Fibroblast of lung (primary cell): ENCODE data around the gene INPP5A. TPM values are rescaled to one million over a fixed set of nuclear protein-coding genes. Genes with fewer than 3 reads are reported as not detected.

Source experiments
- DNase-seq, 2 donors: peaks; one replicate each; pipeline versions ENCODE4 v3.0.0 to v3.0.0-alpha.2; 2010; ENCODE audit warnings: low read depth in 2 of 2
- H2AFZ ChIP-seq: 2 replicates; pipeline ENCODE4 v1.5.1; 2012; ENCODE audit warnings: low read length, control low read depth, inconsistent platforms
- H3K27ac ChIP-seq: 2 replicates; pipeline ENCODE4 v1.5.1; 2011; ENCODE audit warnings: low read length, control low read depth; ENCODE audit not compliant: insufficient read depth
- H3K27me3 ChIP-seq: 2 replicates; pipeline ENCODE4 v1.5.1; 2011; ENCODE audit warnings: mild to moderate bottlenecking, low read length; ENCODE audit not compliant: control insufficient read depth, insufficient read depth
- H3K36me3 ChIP-seq: 2 replicates; pipeline ENCODE4 v1.5.1; 2011; ENCODE audit warnings: low read length; ENCODE audit not compliant: control insufficient read depth, insufficient read depth
- H3K4me1 ChIP-seq: 2 replicates; pipeline ENCODE4 v1.5.1; 2011; ENCODE audit warnings: low read length; ENCODE audit not compliant: control insufficient read depth, insufficient read depth; ENCODE audit errors: extremely low read depth
- H3K4me2 ChIP-seq: 2 replicates; pipeline ENCODE4 v1.5.1; 2011; ENCODE audit warnings: low read length, control low read depth; ENCODE audit not compliant: insufficient read depth; ENCODE audit errors: extremely low read depth
- H3K4me3 ChIP-seq, 4 experiments: fragments of 200-600 bp in 1 of 4; sonication (generic) in 1 of 4; replicated peaks in 1 of 4; 2 replicates each; pipeline ENCODE4 v1.5.1; 2011 to 2016; ENCODE audit warnings: low read length in 4 of 4, low read depth in 3 of 4, mild to moderate bottlenecking in 3 of 4, control low read depth in 2 of 4, inconsistent platforms in 1 of 4, mixed read lengths in 1 of 4; ENCODE audit not compliant: insufficient read depth in 1 of 4; ENCODE audit errors: control extremely low read depth in 1 of 4
- H3K79me2 ChIP-seq: 2 replicates; pipeline ENCODE4 v1.5.1; 2012; ENCODE audit warnings: mild to moderate bottlenecking, low read length, inconsistent platforms; ENCODE audit not compliant: control insufficient read depth, insufficient read depth
- H3K9ac ChIP-seq: 2 replicates; pipeline ENCODE4 v1.5.1; 2011; ENCODE audit warnings: mild to moderate bottlenecking, low read length, control low read depth; ENCODE audit not compliant: insufficient read depth
- H3K9me3 ChIP-seq: 2 replicates; pipeline ENCODE4 v1.5.1; 2012; ENCODE audit warnings: low read depth, low read length; ENCODE audit not compliant: control insufficient read depth, insufficient read depth
- H4K20me1 ChIP-seq: 2 replicates; pipeline ENCODE4 v1.5.1; 2011; ENCODE audit warnings: low read length; ENCODE audit not compliant: control insufficient read depth, insufficient read depth; ENCODE audit errors: extremely low read depth
- EZH2 ChIP-seq: IDR thresholded peaks from 2 replicates; pipeline ENCODE4 v1.5.1; 2012; ENCODE audit warnings: low read length, control low read depth, mild to moderate bottlenecking; ENCODE audit errors: missing control alignments
- polyA plus RNA-seq, 2 donors: library from polyadenylated mRNA; depleted of rRNA in 1 of 2; stranded (reverse) in 1 of 2; unstranded in 1 of 2; fragments of >200 nt; gene quantifications; 2 replicates each; pipeline ENCODE4 v1.2.1, GENCODE V29; 2011 to 2012; ENCODE audit warnings: missing spikeins in 1 of 2
- total RNA-seq: library from RNA; depleted of rRNA; stranded (reverse); fragments of >200 nt; gene quantifications from 2 replicates; pipeline ENCODE4 v1.2.1, GENCODE V29; 2014
- TF ChIP-seq, protein P1 (sequence below), 2 donors: IDR thresholded peaks in 1 of 2; conservative IDR thresholded peaks in 1 of 2; 1 replicate in 1 of 2; 2 replicates in 1 of 2; pipeline ENCODE4 v1.5.1; 2011 to 2012; ENCODE audit warnings: low read length in 2 of 2, control low read depth in 1 of 2, inconsistent platforms in 1 of 2, low read depth in 1 of 2, mild to moderate bottlenecking in 1 of 2

The INPP5A gene
- total and polyA plus RNA-seq, 2 donors (not counting 1 experiment from before 2014, with no cell fraction given) = 24.6 to 39.9 TPM

- H3K27ac ChIP-seq = no peak overlapping the region
- no peaks in the 10 kb centered on the region for H3K9me3 ChIP-seq
- no peak overlapping the region for H3K4me2 ChIP-seq
- H3K79me2 ChIP-seq = no peaks in the 10 kb centered on the region
- no peak overlapping the region for H3K4me3 ChIP-seq
- H3K9ac ChIP-seq = no peak overlapping the region
- H2AFZ ChIP-seq = no peak overlapping the region
- H3K4me1 ChIP-seq = no peaks in the 10 kb centered on the region
- no peak for DNase-seq
- H4K20me1 ChIP-seq = no peaks in the 10 kb centered on the region
- TF ChIP-seq, protein P1, sequence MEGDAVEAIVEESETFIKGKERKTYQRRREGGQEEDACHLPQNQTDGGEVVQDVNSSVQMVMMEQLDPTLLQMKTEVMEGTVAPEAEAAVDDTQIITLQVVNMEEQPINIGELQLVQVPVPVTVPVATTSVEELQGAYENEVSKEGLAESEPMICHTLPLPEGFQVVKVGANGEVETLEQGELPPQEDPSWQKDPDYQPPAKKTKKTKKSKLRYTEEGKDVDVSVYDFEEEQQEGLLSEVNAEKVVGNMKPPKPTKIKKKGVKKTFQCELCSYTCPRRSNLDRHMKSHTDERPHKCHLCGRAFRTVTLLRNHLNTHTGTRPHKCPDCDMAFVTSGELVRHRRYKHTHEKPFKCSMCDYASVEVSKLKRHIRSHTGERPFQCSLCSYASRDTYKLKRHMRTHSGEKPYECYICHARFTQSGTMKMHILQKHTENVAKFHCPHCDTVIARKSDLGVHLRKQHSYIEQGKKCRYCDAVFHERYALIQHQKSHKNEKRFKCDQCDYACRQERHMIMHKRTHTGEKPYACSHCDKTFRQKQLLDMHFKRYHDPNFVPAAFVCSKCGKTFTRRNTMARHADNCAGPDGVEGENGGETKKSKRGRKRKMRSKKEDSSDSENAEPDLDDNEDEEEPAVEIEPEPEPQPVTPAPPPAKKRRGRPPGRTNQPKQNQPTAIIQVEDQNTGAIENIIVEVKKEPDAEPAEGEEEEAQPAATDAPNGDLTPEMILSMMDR (conservative IDR thresholded peaks at IDR 0.05 in 1 of 2, IDR thresholded peaks at IDR 0.05 in 1 of 2; ENCODE audit: low read depth in 1 of 2, low read length in 2 of 2) = no peak
- no peak for TF ChIP-seq EZH2
- no peaks in the 10 kb centered on the region for H3K27me3 ChIP-seq
- peaks cover 3% of the 10 kb centered on the region for H3K36me3 ChIP-seq
Observed at GRCh38 chr10:132756591-132756990, 219.0 kb downstream of the INPP5A start.

- H3K36me3 ChIP-seq = peaks cover 3% of the 10 kb centered on the region
- no peaks in the 10 kb centered on the region for H3K79me2 ChIP-seq
- H3K4me3 ChIP-seq = no peak overlapping the region
- H3K27me3 ChIP-seq = no peaks in the 10 kb centered on the region
- no peak for DNase-seq
- H3K4me2 ChIP-seq = no peak overlapping the region
- no peaks in the 10 kb centered on the region for H4K20me1 ChIP-seq
- no peaks in the 10 kb centered on the region for H3K9me3 ChIP-seq
- H3K4me1 ChIP-seq = no peaks in the 10 kb centered on the region
- no peak overlapping the region for H2AFZ ChIP-seq
- H3K9ac ChIP-seq = no peak overlapping the region
- TF ChIP-seq EZH2 = no peak
- TF ChIP-seq, protein P1 (conservative IDR thresholded peaks at IDR 0.05 in 1 of 2, IDR thresholded peaks at IDR 0.05 in 1 of 2; ENCODE audit: low read depth in 1 of 2, low read length in 2 of 2) = no peak
- no peak overlapping the region for H3K27ac ChIP-seq
Observed at GRCh38 chr10:132757171-132757570, 219.6 kb downstream of the INPP5A start.

GRCh38 chr10:132758865-132759264 lies 221.3 kb downstream of the INPP5A start:
- no peak overlapping the region for H3K27ac ChIP-seq
- no peak overlapping the region for H3K4me2 ChIP-seq
- TF ChIP-seq, protein P1 (conservative IDR thresholded peaks at IDR 0.05 in 1 of 2, IDR thresholded peaks at IDR 0.05 in 1 of 2; ENCODE audit: low read depth in 1 of 2, low read length in 2 of 2) = no peak
- no peak for TF ChIP-seq EZH2
- H3K9me3 ChIP-seq = no peaks in the 10 kb centered on the region
- no peak overlapping the region for H3K9ac ChIP-seq
- peaks cover 3% of the 10 kb centered on the region for H3K36me3 ChIP-seq
- no peak for DNase-seq
- H3K4me3 ChIP-seq = no peak overlapping the region
- no peaks in the 10 kb centered on the region for H3K27me3 ChIP-seq
- H3K79me2 ChIP-seq = no peaks in the 10 kb centered on the region
- H3K4me1 ChIP-seq = no peaks in the 10 kb centered on the region
- H4K20me1 ChIP-seq = no peaks in the 10 kb centered on the region
- H2AFZ ChIP-seq = no peak overlapping the region
